Endothelial cell of umbilical vein (primary cell): Measurements from ENCODE around the gene XIRP2. TPM values are rescaled to one million over a fixed set of nuclear protein-coding genes. Genes with fewer than 3 reads are reported as not detected.

Experiments used
- BruUV-seq: library from RNA; stranded (reverse); fragments of 400-500 nt; replicated peaks from 2 replicates; lab custom pipeline; 2021; lab: Mats Ljungman, UMichigan
- CTCF ChIA-PET: fragments of 300-600, 350-600 bp; sonication (Branson Sonifier 250); formaldehyde crosslinking; loops from one replicate; lab custom pipeline; 2021; ENCODE audit warnings: antibody characterized with exemption, inconsistent platforms; lab: Charles Lee
- POLR2A ChIA-PET: fragments of 300-600, 350-600 bp; sonication (Branson Sonifier 250); formaldehyde crosslinking; loops from one replicate; lab custom pipeline; 2021; ENCODE audit warnings: antibody characterized with exemption, inconsistent platforms; lab: Charles Lee
- DNase-seq: peaks from one replicate; pipeline ENCODE4 v3.0.0-alpha.2; 2011; ENCODE audit warnings: low read depth, low spot score
- FAIRE-seq: peaks from 2 replicates; lab custom pipeline; 2011; peaks lifted over from hg19 to GRCh38; lab: Jason Lieb, UNC
- H2AFZ ChIP-seq: 2 replicates; pipeline ENCODE4 v1.6.0; 2012; ENCODE audit warnings: low read depth, low read length, control low read depth, inconsistent platforms
- H3K27ac ChIP-seq: 2 replicates; pipeline ENCODE4 v1.5.1; 2011; ENCODE audit warnings: low read depth, mild to moderate bottlenecking, control low read depth, low read length, moderate library complexity; ENCODE audit not compliant: insufficient read depth
- H3K27me3 ChIP-seq, 2 experiments: 2 replicates each; pipeline versions ENCODE4 v1.6.0 to v1.6.1; 2011; ENCODE audit warnings: low read length in 2 of 2, mixed read lengths in 1 of 2; ENCODE audit not compliant: control insufficient read depth in 2 of 2, insufficient read depth in 2 of 2
- H3K36me3 ChIP-seq, 2 experiments: 2 replicates in 1 of 2; 3 replicates in 1 of 2; pipeline ENCODE4 v1.5.1; 2011; ENCODE audit warnings: low read length in 2 of 2, mild to moderate bottlenecking in 1 of 2, moderate library complexity in 1 of 2; ENCODE audit not compliant: control insufficient read depth in 2 of 2, insufficient read depth in 2 of 2; ENCODE audit errors: extremely low read depth in 1 of 2
- H3K4me1 ChIP-seq: 3 replicates; pipeline ENCODE4 v1.5.1; 2011; ENCODE audit warnings: mild to moderate bottlenecking, low read length; ENCODE audit not compliant: control insufficient read depth, insufficient read depth; ENCODE audit errors: extremely low read depth
- H3K4me2 ChIP-seq: 2 replicates; pipeline ENCODE4 v1.6.1; 2011; ENCODE audit warnings: low read length, control low read depth, mixed read lengths; ENCODE audit not compliant: insufficient read depth
- H3K4me3 ChIP-seq, 3 experiments: fragments of 200-600 bp in 1 of 3; sonication (generic), shearing (Covaris generic) in 1 of 3; replicated peaks in 1 of 3; 2 replicates each; pipeline ENCODE4 v1.5.1; 2011 to 2016; ENCODE audit warnings: control low read depth in 3 of 3, low read length in 3 of 3, mild to moderate bottlenecking in 2 of 3, inconsistent platforms in 1 of 3, low read depth in 1 of 3, moderate library complexity in 1 of 3; ENCODE audit not compliant: insufficient read depth in 1 of 3
- H3K79me2 ChIP-seq: 2 replicates; pipeline ENCODE4 v1.6.0; 2012; ENCODE audit warnings: low read length, inconsistent platforms; ENCODE audit not compliant: control insufficient read depth, insufficient read depth
- H3K9ac ChIP-seq: replicated peaks from 2 replicates; pipeline ENCODE3; 2011; ENCODE audit warnings: low read length, control low read depth; ENCODE audit not compliant: insufficient read depth; ENCODE audit errors: extremely low read depth
- H3K9me1 ChIP-seq: replicated peaks from 3 replicates; pipeline ENCODE4 v1.6.0; 2011; ENCODE audit warnings: mild to moderate bottlenecking, low read length; ENCODE audit not compliant: control insufficient read depth, insufficient read depth; ENCODE audit errors: extremely low read depth
- H3K9me3 ChIP-seq: replicated peaks from 2 replicates; pipeline ENCODE4 v1.5.1; 2012; ENCODE audit warnings: low read length, inconsistent platforms; ENCODE audit not compliant: control insufficient read depth, insufficient read depth
- H4K20me1 ChIP-seq: replicated peaks from 2 replicates; pipeline ENCODE3; 2011; ENCODE audit warnings: mild to moderate bottlenecking, low read length; ENCODE audit not compliant: control insufficient read depth, insufficient read depth; ENCODE audit errors: extremely low read depth
- EZH2 ChIP-seq: IDR thresholded peaks from 2 replicates; pipeline ENCODE4 v1.6.1; 2012; ENCODE audit warnings: borderline replicate concordance, low read depth, mild to moderate bottlenecking, moderate library complexity, low read length, inconsistent platforms; ENCODE audit not compliant: severe bottlenecking
- FOS ChIP-seq: IDR thresholded peaks from 2 replicates; pipeline ENCODE4 v1.6.1; 2011; ENCODE audit warnings: mild to moderate bottlenecking, low read length, moderate library complexity, borderline replicate concordance; ENCODE audit not compliant: insufficient read depth
- GATA2 ChIP-seq: IDR thresholded peaks from 2 replicates; pipeline ENCODE4 v1.7.0; 2011; ENCODE audit warnings: low read depth, mild to moderate bottlenecking, moderate library complexity, mixed read lengths, low read length; ENCODE audit not compliant: insufficient read length, insufficient read depth
- JUN ChIP-seq: IDR thresholded peaks from 2 replicates; pipeline ENCODE4 v1.6.1; 2011; ENCODE audit warnings: borderline replicate concordance, low read depth; ENCODE audit not compliant: insufficient read length, insufficient read depth
- MAX ChIP-seq: IDR thresholded peaks from 2 replicates; pipeline ENCODE4 v1.6.1; 2011; ENCODE audit not compliant: insufficient read depth, insufficient read length
- MYC ChIP-seq: IDR thresholded peaks from one replicate; pipeline ENCODE4 v1.6.1; 2011; ENCODE audit warnings: mild to moderate bottlenecking, low read depth, low read length
- POLR2A ChIP-seq: IDR thresholded peaks from 2 replicates; pipeline ENCODE4 v1.6.1; 2012; ENCODE audit warnings: low read depth, mild to moderate bottlenecking, control low read depth, low read length
- POLR2AphosphoS5 ChIP-seq: IDR thresholded peaks from 2 replicates; pipeline ENCODE4 v1.6.1; 2012; ENCODE audit warnings: low read depth, mild to moderate bottlenecking, control low read depth, low read length, moderate library complexity; ENCODE audit not compliant: insufficient read depth
- dilution Hi-C: fragments of 300-500 bp; cut with MboI; formaldehyde crosslinking; loops from one replicate; pipeline ENCODE4 v1.15.0; 2019; ENCODE audit warnings: low sequenced_read_pairs; ENCODE audit not compliant: extremely low pct_ligation_motif_present
- intact Hi-C: fragments of 100-400 bp; cut with micrococcal nuclease; formaldehyde crosslinking; loops from one replicate; pipeline ENCODE4 v1.10.0; 2022
- polyA plus RNA-seq, 4 experiments: library from polyadenylated mRNA; depleted of rRNA in 3 of 4; stranded (reverse) in 3 of 4; unstranded in 1 of 4; fragments of >200 nt; gene quantifications; 2 replicates each; pipeline versions ENCODE4 v1.2.1 to v1.2.3, GENCODE V29; 2011 to 2012; ENCODE audit warnings: missing spikeins in 1 of 4
- total RNA-seq: library from RNA; stranded (reverse); gene quantifications from 2 replicates; pipeline ENCODE4 v1.2.3, GENCODE V29; 2021
- TF ChIP-seq, protein P1 (sequence below), 2 donors: IDR thresholded peaks; 1 replicate in 1 of 2; 2 replicates in 1 of 2; pipeline ENCODE4 v1.5.1; 2011; ENCODE audit warnings: low read length in 2 of 2, mild to moderate bottlenecking in 2 of 2, moderate library complexity in 2 of 2, control low read depth in 1 of 2, inconsistent platforms in 1 of 2, low read depth in 1 of 2; ENCODE audit not compliant: insufficient read depth in 1 of 2; ENCODE audit errors: extremely low read depth in 1 of 2

XIRP2 gene
- total and polyA plus RNA-seq, 2 donors (not counting 3 experiments of a cell fraction or from before 2014, with no cell fraction given) = 0.08 to 0.66 TPM

DNA sequence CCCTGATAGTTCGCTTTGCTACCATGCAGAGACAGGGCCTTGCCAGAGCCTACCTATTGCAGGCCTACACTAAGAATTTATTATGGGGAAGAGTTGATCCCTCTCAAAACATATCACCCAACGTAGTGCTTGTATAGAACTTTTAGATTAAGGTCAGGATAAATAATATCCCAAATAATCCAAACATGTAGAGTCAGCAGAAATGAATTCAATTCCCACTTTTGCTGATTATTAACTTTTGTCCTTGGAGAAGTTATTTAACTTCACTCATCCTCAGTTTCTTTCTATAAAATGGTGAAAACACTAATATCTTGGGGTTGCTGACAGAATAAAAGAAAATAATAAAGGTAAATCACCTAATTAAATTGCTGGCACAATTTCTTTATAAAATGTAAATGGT, 294.1 kb downstream of the XIRP2 start:
- H3K79me2 ChIP-seq = no peaks in the 10 kb centered on the region
- ChIA-PET POLR2A (no interaction called here), CTCF (no interaction called here)
- no peak overlapping the region for H3K27ac ChIP-seq
- BruUV-seq = no TSS peak
- intact Hi-C loops = no loop called here
- no peaks in the 10 kb centered on the region for H4K20me1 ChIP-seq
- H3K9me1 ChIP-seq = no peaks in the 10 kb centered on the region
- no peak for FAIRE-seq
- H2AFZ ChIP-seq = no peak overlapping the region
- H3K27me3 ChIP-seq = no peaks in the 10 kb centered on the region
- H3K4me2 ChIP-seq = no peak overlapping the region
- no peak for TF ChIP-seq POLR2AphosphoS5
- TF ChIP-seq, protein P1, sequence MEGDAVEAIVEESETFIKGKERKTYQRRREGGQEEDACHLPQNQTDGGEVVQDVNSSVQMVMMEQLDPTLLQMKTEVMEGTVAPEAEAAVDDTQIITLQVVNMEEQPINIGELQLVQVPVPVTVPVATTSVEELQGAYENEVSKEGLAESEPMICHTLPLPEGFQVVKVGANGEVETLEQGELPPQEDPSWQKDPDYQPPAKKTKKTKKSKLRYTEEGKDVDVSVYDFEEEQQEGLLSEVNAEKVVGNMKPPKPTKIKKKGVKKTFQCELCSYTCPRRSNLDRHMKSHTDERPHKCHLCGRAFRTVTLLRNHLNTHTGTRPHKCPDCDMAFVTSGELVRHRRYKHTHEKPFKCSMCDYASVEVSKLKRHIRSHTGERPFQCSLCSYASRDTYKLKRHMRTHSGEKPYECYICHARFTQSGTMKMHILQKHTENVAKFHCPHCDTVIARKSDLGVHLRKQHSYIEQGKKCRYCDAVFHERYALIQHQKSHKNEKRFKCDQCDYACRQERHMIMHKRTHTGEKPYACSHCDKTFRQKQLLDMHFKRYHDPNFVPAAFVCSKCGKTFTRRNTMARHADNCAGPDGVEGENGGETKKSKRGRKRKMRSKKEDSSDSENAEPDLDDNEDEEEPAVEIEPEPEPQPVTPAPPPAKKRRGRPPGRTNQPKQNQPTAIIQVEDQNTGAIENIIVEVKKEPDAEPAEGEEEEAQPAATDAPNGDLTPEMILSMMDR (IDR thresholded peaks at IDR 0.05; ENCODE audit: extremely low read depth in 1 of 2, insufficient read depth in 1 of 2, low read depth in 1 of 2, low read length in 2 of 2) = no peak
- no peak for TF ChIP-seq MYC
- TF ChIP-seq FOS = no peak
- TF ChIP-seq EZH2 = no peak
- no peak for TF ChIP-seq POLR2A
- TF ChIP-seq MAX = no peak
- no peak for TF ChIP-seq JUN
- TF ChIP-seq GATA2 = no peak
- H3K9ac ChIP-seq = no peak overlapping the region
- H3K4me3 ChIP-seq = no peak overlapping the region
- dilution Hi-C loops = no loop called here
- no peaks in the 10 kb centered on the region for H3K4me1 ChIP-seq
- H3K36me3 ChIP-seq = no peaks in the 10 kb centered on the region
- DNase-seq = no peak
- no peaks in the 10 kb centered on the region for H3K9me3 ChIP-seq
